GM23338 (cell line): ENCODE measurements around the gene VLDLR.

ENCODE experiments used
- CTCF ChIP-seq, 2 experiments: fragments of 200-600 bp in 1 of 2; sonication (generic) in 1 of 2; conservative IDR thresholded peaks; 2 replicates each; pipeline versions ENCODE4 v1.5.1 to v1.6.1; 2016 to 2017; ENCODE audit warnings: antibody characterized with exemption in 2 of 2, low read depth in 2 of 2, mild to moderate bottlenecking in 2 of 2, moderate library complexity in 1 of 2
- POLR2AphosphoS5 ChIP-seq: IDR thresholded peaks from 2 replicates; pipeline ENCODE4 v1.6.1; 2016; ENCODE audit warnings: antibody characterized with exemption, low read depth
- REST ChIP-seq: IDR thresholded peaks from one replicate; pipeline ENCODE4 v1.6.1; 2018; ENCODE audit warnings: antibody characterized with exemption; ENCODE audit not compliant: unreplicated experiment

- TF ChIP-seq CTCF (conservative IDR thresholded peaks at IDR 0.05; ENCODE audit: low read depth in 2 of 2) (no peak), POLR2AphosphoS5 (no peak), REST (no peak)
Observed at GRCh38 chr9:2610985-2611384, 10.6 kb upstream of the VLDLR start.
